ENCODE data around the gene PLCZ1.
"Not testable (repeated sequence)": the region's sequence is repeated elsewhere in the genome, so short reads cannot be mapped to it uniquely, and the experiment has no call there.

Gene PLCZ1

GRCh38 chr12:18703911-18704310, 33.9 kb downstream of the PLCZ1 start:
- DNase-seq (ENCODE audit: low read depth), result no peak
- TF ChIP-seq, protein P1, sequence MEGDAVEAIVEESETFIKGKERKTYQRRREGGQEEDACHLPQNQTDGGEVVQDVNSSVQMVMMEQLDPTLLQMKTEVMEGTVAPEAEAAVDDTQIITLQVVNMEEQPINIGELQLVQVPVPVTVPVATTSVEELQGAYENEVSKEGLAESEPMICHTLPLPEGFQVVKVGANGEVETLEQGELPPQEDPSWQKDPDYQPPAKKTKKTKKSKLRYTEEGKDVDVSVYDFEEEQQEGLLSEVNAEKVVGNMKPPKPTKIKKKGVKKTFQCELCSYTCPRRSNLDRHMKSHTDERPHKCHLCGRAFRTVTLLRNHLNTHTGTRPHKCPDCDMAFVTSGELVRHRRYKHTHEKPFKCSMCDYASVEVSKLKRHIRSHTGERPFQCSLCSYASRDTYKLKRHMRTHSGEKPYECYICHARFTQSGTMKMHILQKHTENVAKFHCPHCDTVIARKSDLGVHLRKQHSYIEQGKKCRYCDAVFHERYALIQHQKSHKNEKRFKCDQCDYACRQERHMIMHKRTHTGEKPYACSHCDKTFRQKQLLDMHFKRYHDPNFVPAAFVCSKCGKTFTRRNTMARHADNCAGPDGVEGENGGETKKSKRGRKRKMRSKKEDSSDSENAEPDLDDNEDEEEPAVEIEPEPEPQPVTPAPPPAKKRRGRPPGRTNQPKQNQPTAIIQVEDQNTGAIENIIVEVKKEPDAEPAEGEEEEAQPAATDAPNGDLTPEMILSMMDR (IDR thresholded peaks at IDR 0.05; ENCODE audit: control insufficient read depth, extremely low read depth, insufficient read depth), result no peak
- no peak overlapping the region for H3K4me3 ChIP-seq (ENCODE audit: low read depth, low read length)

DNA sequence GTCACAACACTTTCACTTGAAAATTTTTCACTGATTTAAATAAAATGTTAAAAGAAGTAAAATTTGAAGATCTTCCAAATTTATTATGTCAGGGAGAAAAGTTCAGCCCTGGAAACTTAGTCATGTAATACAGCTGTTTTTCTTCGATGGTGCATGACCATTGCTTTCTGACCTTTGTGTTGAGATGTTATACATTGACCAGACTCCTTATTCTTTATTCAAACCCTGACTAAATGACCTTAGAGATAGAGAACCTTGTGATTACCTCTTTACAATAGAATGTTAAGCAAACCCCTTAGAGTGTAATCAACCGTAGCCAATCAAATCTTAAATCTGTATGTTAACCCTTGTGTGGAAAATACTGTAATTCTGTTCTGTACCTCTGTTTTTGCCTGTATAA, 34.5 kb downstream of the PLCZ1 start:
- DNase-seq (ENCODE audit: low read depth), result no peak
- H3K4me3 ChIP-seq (ENCODE audit: low read depth, low read length), result no peak overlapping the region
- TF ChIP-seq, protein P1 (IDR thresholded peaks at IDR 0.05; ENCODE audit: control insufficient read depth, extremely low read depth, insufficient read depth), result no peak

- TF ChIP-seq, protein P1 (IDR thresholded peaks at IDR 0.05; ENCODE audit: control insufficient read depth, extremely low read depth, insufficient read depth), result no peak
- DNase-seq (ENCODE audit: low read depth), result no peak
- H3K4me3 ChIP-seq (ENCODE audit: low read depth, low read length), result no peak overlapping the region
These were observed 37.5 kb downstream of the PLCZ1 start for GRCh38 chr12:18700271-18700670.

GRCh38 chr12:18696971-18697602, 40.7 kb downstream of the PLCZ1 start:
- no peak overlapping the region for H3K4me3 ChIP-seq (ENCODE audit: low read depth, low read length)
- TF ChIP-seq, protein P1 (IDR thresholded peaks at IDR 0.05; ENCODE audit: control insufficient read depth, extremely low read depth, insufficient read depth), result no peak
- DNase-seq (ENCODE audit: low read depth), result no peak

DNA sequence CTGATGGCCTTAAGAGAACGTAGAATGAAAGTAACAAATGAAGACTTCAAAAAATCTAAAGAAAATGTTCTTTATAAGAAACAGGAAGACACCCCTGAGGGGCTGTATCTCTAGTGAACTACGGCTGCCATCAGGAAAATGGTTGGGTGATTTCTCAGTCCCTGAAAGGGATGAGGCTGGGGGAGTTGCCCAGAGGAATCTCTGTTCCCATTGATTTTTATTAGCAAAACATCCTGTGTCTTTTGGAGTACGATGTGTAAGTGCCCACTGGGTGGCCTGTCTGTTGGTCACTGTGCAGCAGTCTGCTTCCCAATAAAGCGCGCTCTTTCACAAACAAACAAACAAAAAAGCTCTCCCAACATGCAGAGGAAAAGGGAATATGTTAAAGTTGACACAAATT, 43.8 kb downstream of the PLCZ1 start:
- DNase-seq (ENCODE audit: low read depth); H3K4me3 ChIP-seq (ENCODE audit: low read depth, low read length): not testable (repeated sequence)

DNA sequence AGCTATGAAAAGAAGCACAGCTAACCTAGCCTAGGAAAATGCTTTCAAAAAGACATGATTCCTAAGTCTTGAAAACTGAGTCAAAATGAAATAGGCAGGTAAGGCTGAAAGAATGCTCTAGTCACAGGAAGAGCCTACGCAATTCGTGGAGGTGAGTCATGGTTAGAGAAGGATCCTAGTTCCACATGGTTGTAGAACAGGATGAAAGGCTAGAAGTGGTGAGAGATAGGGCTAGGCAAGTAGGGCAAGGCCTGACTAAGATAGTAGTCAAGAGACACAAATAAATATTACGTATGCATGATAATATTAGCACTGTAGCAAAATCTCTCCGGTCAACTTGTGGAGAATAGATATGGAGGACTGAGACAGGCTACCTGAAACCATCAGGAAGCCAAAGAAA, 47.2 kb downstream of the PLCZ1 start:
- TF ChIP-seq, protein P1 (IDR thresholded peaks at IDR 0.05; ENCODE audit: control insufficient read depth, extremely low read depth, insufficient read depth), result no peak
- no peak overlapping the region for H3K4me3 ChIP-seq (ENCODE audit: low read depth, low read length)
- DNase-seq (ENCODE audit: low read depth), result no peak

GRCh38 chr12:18689771-18690170, 48.0 kb downstream of the PLCZ1 start:
- DNase-seq (ENCODE audit: low read depth), result no peak
- no peak overlapping the region for H3K4me3 ChIP-seq (ENCODE audit: low read depth, low read length)
- TF ChIP-seq, protein P1 (IDR thresholded peaks at IDR 0.05; ENCODE audit: control insufficient read depth, extremely low read depth, insufficient read depth), result no peak
